ENCODE measurements around the gene MCAM.

MCAM gene

GRCh38 chr11:119322360-119322739 is 5.4 kb upstream of the MCAM start:
- DNase-seq: no peak
- no peaks in the 10 kb centered on the region for H3K27me3 ChIP-seq
- H3K9me3 ChIP-seq: no peaks in the 10 kb centered on the region
- no peaks in the 10 kb centered on the region for H3K36me3 ChIP-seq
- no peak overlapping the region for H3K4me3 ChIP-seq (ENCODE audit: low read depth, low read length)
- H3K4me1 ChIP-seq: peaks cover 20% of the 10 kb centered on the region
- no peak; the same call in 1 of the 2 replicates for TF ChIP-seq CTCF (IDR thresholded peaks at IDR 0.05; ENCODE audit: low read depth, low read length)

GRCh38 chr11:119320776-119321524 is 4.0 kb upstream of the MCAM start:
- Histone ChIP-seq H3K4me3 (ENCODE audit: low read depth, low read length) (no peak overlapping the region), H3K4me1 (peaks cover 21% of the 10 kb centered on the region), H3K36me3 (no peaks in the 10 kb centered on the region), H3K9me3 (no peaks in the 10 kb centered on the region), H3K27me3 (no peaks in the 10 kb centered on the region)
- TF ChIP-seq CTCF (IDR thresholded peaks at IDR 0.05; ENCODE audit: low read depth, low read length): no peak
- no peak for DNase-seq

GRCh38 chr11:119320240-119320775 is 3.4 kb upstream of the MCAM start:
- no peaks in the 10 kb centered on the region for H3K27me3 ChIP-seq
- no peak for TF ChIP-seq CTCF (IDR thresholded peaks at IDR 0.05; ENCODE audit: low read depth, low read length)
- H3K4me3 ChIP-seq (ENCODE audit: low read depth, low read length): no peak overlapping the region
- peaks cover 21% of the 10 kb centered on the region for H3K4me1 ChIP-seq
- no peak for DNase-seq
- no peaks in the 10 kb centered on the region for H3K36me3 ChIP-seq
- H3K9me3 ChIP-seq: no peaks in the 10 kb centered on the region

- no peaks in the 10 kb centered on the region for H3K27me3 ChIP-seq
- no peak for TF ChIP-seq CTCF (IDR thresholded peaks at IDR 0.05; ENCODE audit: low read depth, low read length)
- no peak overlapping the region for H3K4me3 ChIP-seq (ENCODE audit: low read depth, low read length)
- DNase-seq: no peak
- no peaks in the 10 kb centered on the region for H3K36me3 ChIP-seq
- H3K9me3 ChIP-seq: no peaks in the 10 kb centered on the region
- peaks cover 21% of the 10 kb centered on the region for H3K4me1 ChIP-seq
Measured at GRCh38 chr11:119319700-119320239, 2.8 kb upstream of the MCAM start.

- H3K4me1 ChIP-seq: peaks cover 21% of the 10 kb centered on the region
- no peak for DNase-seq
- H3K4me3 ChIP-seq (ENCODE audit: low read depth, low read length): no peak overlapping the region
- no peak for TF ChIP-seq CTCF (IDR thresholded peaks at IDR 0.05; ENCODE audit: low read depth, low read length)
- H3K36me3 ChIP-seq: no peaks in the 10 kb centered on the region
- H3K27me3 ChIP-seq: no peaks in the 10 kb centered on the region
- no peaks in the 10 kb centered on the region for H3K9me3 ChIP-seq
Measured at GRCh38 chr11:119319136-119319699, 2.3 kb upstream of the MCAM start.
